SU-DHL-6 (cell line): ENCODE results near the gene MIA3.

Experiments used
- H2AFZ ChIP-seq: fragments of 200-600 bp; sonication (generic); 2 replicates; pipeline ENCODE4 v1.6.1; 2014; ENCODE audit warnings: low read depth, mild to moderate bottlenecking, moderate library complexity, mixed read lengths, antibody characterized with exemption, low read length; ENCODE audit not compliant: severe bottlenecking
- H3F3A ChIP-seq: fragments of 200-600 bp; shearing (Covaris generic); 2 replicates; pipeline ENCODE4 v1.6.0; 2016; ENCODE audit warnings: antibody characterized with exemption, mild to moderate bottlenecking; ENCODE audit not compliant: insufficient read depth
- H3K27ac ChIP-seq: fragments of 200-600 bp; sonication (generic); 2 replicates; pipeline ENCODE4 v1.5.1; 2016; ENCODE audit warnings: low read depth, mild to moderate bottlenecking, low read length, moderate library complexity, mixed read lengths
- H3K27me3 ChIP-seq: fragments of 200-600 bp; sonication (generic), shearing (Covaris generic); 2 replicates; pipeline ENCODE4 v1.6.0; 2014; ENCODE audit warnings: mild to moderate bottlenecking, low read length
- H3K36me3 ChIP-seq: fragments of 200-600 bp; sonication (generic); 2 replicates; pipeline ENCODE4 v1.6.1; 2014; ENCODE audit warnings: mild to moderate bottlenecking, low read length, mixed read lengths
- H3K4me2 ChIP-seq: fragments of 300-600, 200-600 bp; shearing (Covaris generic), sonication (generic); 2 replicates; pipeline ENCODE4 v1.6.0; 2014; ENCODE audit warnings: low read length, low read depth, mild to moderate bottlenecking; ENCODE audit not compliant: poor library complexity, severe bottlenecking
- H3K4me3 ChIP-seq: fragments of 200-600 bp; sonication (generic); 2 replicates; pipeline ENCODE4 v1.5.1; 2014; ENCODE audit warnings: antibody characterized with exemption, low read length, mild to moderate bottlenecking, mixed read lengths; ENCODE audit not compliant: insufficient read depth, poor library complexity, severe bottlenecking
- H3K79me2 ChIP-seq: fragments of 200-600 bp; sonication (generic); 2 replicates; pipeline ENCODE4 v1.6.1; 2014; ENCODE audit warnings: mild to moderate bottlenecking, low read length, moderate library complexity; ENCODE audit not compliant: insufficient read depth
- H3K9ac ChIP-seq: fragments of 200-600 bp; sonication (generic); 2 replicates; pipeline ENCODE4 v1.7.0; 2014; ENCODE audit warnings: mild to moderate bottlenecking, low read length
- H3K9me2 ChIP-seq: fragments of 200-600 bp; sonication (generic); replicated peaks from 2 replicates; pipeline ENCODE4 v1.6.1; 2014; ENCODE audit warnings: low read length; ENCODE audit not compliant: insufficient read depth
- H3K9me3 ChIP-seq: fragments of 200-600 bp; sonication (generic); 2 replicates; pipeline ENCODE4 v1.6.1; 2014; ENCODE audit warnings: low read length, mixed read lengths; ENCODE audit not compliant: insufficient read depth
- H4K20me1 ChIP-seq: fragments of 200-600 bp; sonication (generic); 2 replicates; pipeline ENCODE4 v1.6.1; 2014; ENCODE audit warnings: low read depth, mild to moderate bottlenecking, antibody characterized with exemption, low read length, moderate library complexity, mixed read lengths
- CTCF ChIP-seq: fragments of 200-600 bp; sonication (generic); IDR thresholded peaks from one replicate; pipeline ENCODE4 v1.5.1; 2017; ENCODE audit warnings: antibody characterized with exemption, mild to moderate bottlenecking, low read length, moderate library complexity; ENCODE audit not compliant: insufficient read depth, poor library complexity, severe bottlenecking
- EZH2phosphoT487 ChIP-seq: fragments of 200-600 bp; sonication (generic), shearing (Covaris generic); conservative IDR thresholded peaks from 2 replicates; pipeline ENCODE4 v1.6.1; 2018; ENCODE audit warnings: mild to moderate bottlenecking, antibody characterized with exemption, low read length, moderate library complexity, mixed read lengths

Gene MIA3

GRCh38 chr1:222644636-222644980 lies 26.7 kb downstream of the MIA3 start:
- no peaks in the 10 kb centered on the region for H3K9me3 ChIP-seq
- no peak overlapping the region for H3K27ac ChIP-seq
- H3K9me2 ChIP-seq: no peaks in the 10 kb centered on the region
- peaks cover 10% of the 10 kb centered on the region; the same call in 1 of the 2 replicates for H3F3A ChIP-seq
- H3K79me2 ChIP-seq: peaks cover 14% of the 10 kb centered on the region
- no peaks in the 10 kb centered on the region for H3K27me3 ChIP-seq
- peak overlapping the region; percentile 93 for H2AFZ ChIP-seq
- H3K4me3 ChIP-seq: peak overlapping the region; percentile 76
- H4K20me1 ChIP-seq: no peaks in the 10 kb centered on the region
- H3K9ac ChIP-seq: peak overlapping the region; percentile 75
- H3K4me2 ChIP-seq: peak overlapping the region; percentile 95
- TF ChIP-seq EZH2phosphoT487 (no peak), CTCF (no peak)
- peaks cover 4% of the 10 kb centered on the region; the same call in 1 of the 2 replicates for H3K36me3 ChIP-seq

- H3K4me2 ChIP-seq: no peak overlapping the region
Measured at GRCh38 chr1:222652676-222653075, 34.8 kb downstream of the MIA3 start.

GRCh38 chr1:222653178-222653827 lies 35.4 kb downstream of the MIA3 start:
- Histone ChIP-seq H3F3A (peaks cover 7% of the 10 kb centered on the region; the same call in 1 of the 2 replicates), H3K9me2 (no peaks in the 10 kb centered on the region), H3K4me2 (no peak overlapping the region), H3K36me3 (peaks cover 44% of the 10 kb centered on the region; the same call in 1 of the 2 replicates), H4K20me1 (no peaks in the 10 kb centered on the region), H3K4me3 (no peak overlapping the region), H3K27me3 (no peaks in the 10 kb centered on the region), H3K9ac (no peak overlapping the region), H2AFZ (no peak overlapping the region), H3K9me3 (no peaks in the 10 kb centered on the region), H3K79me2 (no peaks in the 10 kb centered on the region), H3K27ac (no peak overlapping the region)
- TF ChIP-seq CTCF (no peak), EZH2phosphoT487 (no peak)

More at GRCh38 chr1:222652676-222653075, 34.8 kb downstream of the MIA3 start:
- TF ChIP-seq EZH2phosphoT487: no peak
- no peak for TF ChIP-seq CTCF
- no peaks in the 10 kb centered on the region; the same call in 1 of the 2 replicates for H3K79me2 ChIP-seq
- H2AFZ ChIP-seq: no peak overlapping the region
- no peaks in the 10 kb centered on the region for H3K27me3 ChIP-seq
- peaks cover 7% of the 10 kb centered on the region; the same call in 1 of the 2 replicates for H3F3A ChIP-seq
- no peaks in the 10 kb centered on the region for H3K9me2 ChIP-seq
- H3K9me3 ChIP-seq: no peaks in the 10 kb centered on the region
- H3K36me3 ChIP-seq: peaks cover 39% of the 10 kb centered on the region; the same call in 1 of the 2 replicates
- H3K27ac ChIP-seq: no peak overlapping the region
- no peaks in the 10 kb centered on the region for H4K20me1 ChIP-seq
- H3K9ac ChIP-seq: no peak overlapping the region
- no peak overlapping the region for H3K4me3 ChIP-seq
